Lower lobe of right lung (tissue), 2 donors: ENCODE results near the gene TMEM109. TPM values are rescaled to one million over a fixed set of nuclear protein-coding genes. Genes with fewer than 3 reads are reported as not detected.
A peak's percentile ranks its signal among the peaks of the same experiment; 100 is the strongest.

ENCODE experiments used
- ATAC-seq, 2 donors: fragments of 200-7000 bp; cut with Tn5 transposase; one replicate each; pipeline ENCODE4 v1.9.1; 2020 to 2022; ENCODE audit warnings: mild to moderate bottlenecking in 2 of 2, moderate library complexity in 2 of 2
- DNase-seq: peaks from one replicate; pipeline ENCODE4 v3.0.0-alpha.2; 2020
- H3K27ac ChIP-seq: fragments of 200-600 bp; one replicate; pipeline ENCODE4 v1.8.0; 2022
- H3K27me3 ChIP-seq: fragments of 200-600 bp; one replicate; pipeline ENCODE4 v1.8.0; 2022; ENCODE audit warnings: low read depth
- H3K36me3 ChIP-seq: fragments of 200-600 bp; one replicate; pipeline ENCODE4 v1.8.0; 2022; ENCODE audit warnings: mild to moderate bottlenecking
- H3K4me1 ChIP-seq: fragments of 200-600 bp; one replicate; pipeline ENCODE4 v1.8.0; 2022
- H3K4me3 ChIP-seq: fragments of 200-600 bp; one replicate; pipeline ENCODE4 v1.8.0; 2022; ENCODE audit warnings: mild to moderate bottlenecking
- H3K9me3 ChIP-seq: fragments of 200-600 bp; one replicate; pipeline ENCODE4 v1.8.0; 2022
- intact Hi-C: fragments of 100-400 bp; cut with DNase I; formaldehyde crosslinking; loops from one replicate; pipeline ENCODE4 v1.11.0; 2022
- total RNA-seq: library from RNA; stranded (reverse); fragmentation: NEBNext Ultra II Directional; extraction: Animal tissue kit (Norgen Biotek cat#: 25700); gene quantifications from one replicate; pipeline ENCODE4 v1.2.1, GENCODE V29; 2021
- TF ChIP-seq, protein P1 (sequence below): fragments of 200-600 bp; IDR thresholded peaks from one replicate; pipeline ENCODE4 v1.8.0; 2022; ENCODE audit warnings: antibody characterized with exemption, mild to moderate bottlenecking
- donor health status: DM: no; HTN: yes; CAD: no; lungs with severe emphysema.

TMEM109 gene
- total RNA-seq, 1 donor from 2014 or later = 142 TPM

GRCh38 chr11:60923326-60923725 lies 9.4 kb downstream of the TMEM109 start:
- no peak for DNase-seq
- Histone ChIP-seq H3K27me3 (peaks cover 20% of the 10 kb centered on the region), H3K36me3 (peaks cover 36% of the 10 kb centered on the region), H3K4me1 (peaks cover 36% of the 10 kb centered on the region), H3K27ac (no peak overlapping the region), H3K4me3 (no peak overlapping the region), H3K9me3 (no peaks in the 10 kb centered on the region)
- intact Hi-C loops = no loop called here
- no peak for ATAC-seq
- TF ChIP-seq, protein P1, sequence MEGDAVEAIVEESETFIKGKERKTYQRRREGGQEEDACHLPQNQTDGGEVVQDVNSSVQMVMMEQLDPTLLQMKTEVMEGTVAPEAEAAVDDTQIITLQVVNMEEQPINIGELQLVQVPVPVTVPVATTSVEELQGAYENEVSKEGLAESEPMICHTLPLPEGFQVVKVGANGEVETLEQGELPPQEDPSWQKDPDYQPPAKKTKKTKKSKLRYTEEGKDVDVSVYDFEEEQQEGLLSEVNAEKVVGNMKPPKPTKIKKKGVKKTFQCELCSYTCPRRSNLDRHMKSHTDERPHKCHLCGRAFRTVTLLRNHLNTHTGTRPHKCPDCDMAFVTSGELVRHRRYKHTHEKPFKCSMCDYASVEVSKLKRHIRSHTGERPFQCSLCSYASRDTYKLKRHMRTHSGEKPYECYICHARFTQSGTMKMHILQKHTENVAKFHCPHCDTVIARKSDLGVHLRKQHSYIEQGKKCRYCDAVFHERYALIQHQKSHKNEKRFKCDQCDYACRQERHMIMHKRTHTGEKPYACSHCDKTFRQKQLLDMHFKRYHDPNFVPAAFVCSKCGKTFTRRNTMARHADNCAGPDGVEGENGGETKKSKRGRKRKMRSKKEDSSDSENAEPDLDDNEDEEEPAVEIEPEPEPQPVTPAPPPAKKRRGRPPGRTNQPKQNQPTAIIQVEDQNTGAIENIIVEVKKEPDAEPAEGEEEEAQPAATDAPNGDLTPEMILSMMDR = no peak

DNA sequence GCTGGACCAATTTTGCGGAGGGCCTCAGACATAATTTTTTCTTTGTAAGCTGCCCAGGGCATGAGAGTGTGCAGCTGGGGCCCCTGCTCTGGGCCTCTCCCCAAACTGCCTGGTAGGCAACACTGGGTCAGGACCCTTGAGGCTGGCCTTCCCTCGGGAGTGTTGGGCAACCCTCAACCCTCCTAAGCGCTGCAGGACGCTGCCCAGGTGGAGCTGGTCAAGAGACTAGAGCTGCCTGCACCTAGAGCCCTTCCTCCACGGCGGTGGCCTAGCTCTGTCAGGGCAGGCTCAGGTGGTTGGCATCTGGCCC lies 9.8 kb downstream of the TMEM109 start:
- H3K27me3 ChIP-seq = peaks cover 20% of the 10 kb centered on the region
- peaks cover 36% of the 10 kb centered on the region for H3K36me3 ChIP-seq
- no peak overlapping the region for H3K27ac ChIP-seq
- H3K4me3 ChIP-seq = peak overlapping the region; percentile 64
- TF ChIP-seq, protein P1 = no peak
- peaks cover 32% of the 10 kb centered on the region for H3K4me1 ChIP-seq
- DNase-seq (no peak), ATAC-seq (no peak)
- intact Hi-C loops = no loop called here
- no peaks in the 10 kb centered on the region for H3K9me3 ChIP-seq

DNA sequence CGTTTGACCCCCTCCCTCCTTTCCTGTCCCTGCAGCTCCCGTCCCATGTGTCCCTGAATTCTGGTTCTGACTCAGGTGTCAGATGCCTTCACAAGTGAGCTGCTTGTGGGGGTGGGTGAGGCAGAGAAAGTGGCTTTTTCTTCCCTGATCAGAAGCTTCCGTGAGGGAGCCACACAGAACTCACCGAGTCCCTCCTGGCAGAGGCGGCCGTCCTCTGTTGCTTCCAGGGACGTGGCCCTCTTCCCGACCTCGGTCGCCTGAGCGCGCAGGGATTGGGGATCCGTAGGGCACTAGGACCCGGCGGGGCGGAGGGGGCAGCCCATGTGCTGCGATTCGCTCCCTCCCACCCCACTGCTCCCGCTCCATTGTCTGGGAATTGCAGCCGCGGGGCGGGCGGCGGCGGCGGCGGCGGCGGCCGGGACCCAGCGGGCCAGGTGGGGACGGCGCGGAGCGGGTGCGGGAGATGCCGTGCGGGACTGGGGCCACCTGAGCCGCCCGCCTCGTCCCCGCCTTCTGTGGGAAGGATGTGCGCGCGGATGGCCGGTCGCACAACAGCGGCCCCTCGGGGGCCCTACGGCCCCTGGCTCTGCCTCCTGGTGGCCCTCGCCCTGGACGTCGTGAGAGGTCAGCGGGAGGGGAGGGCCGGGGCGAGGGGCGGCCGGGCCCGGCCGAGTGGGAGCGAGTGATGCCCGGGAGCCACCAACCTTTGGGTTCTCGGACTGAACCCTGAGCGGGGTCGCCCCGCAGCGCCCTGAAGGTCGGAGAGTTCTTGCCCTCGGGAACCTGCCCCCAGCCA lies 10.3 kb downstream of the TMEM109 start, which contains the start of gene TMEM132A:
TMEM132A (plus strand) TSS at position 351 of the 796 bp plus-strand sequence; CDS start at position 525, 174 bp downstream.
- intact Hi-C loops = no loop called here

DNA sequence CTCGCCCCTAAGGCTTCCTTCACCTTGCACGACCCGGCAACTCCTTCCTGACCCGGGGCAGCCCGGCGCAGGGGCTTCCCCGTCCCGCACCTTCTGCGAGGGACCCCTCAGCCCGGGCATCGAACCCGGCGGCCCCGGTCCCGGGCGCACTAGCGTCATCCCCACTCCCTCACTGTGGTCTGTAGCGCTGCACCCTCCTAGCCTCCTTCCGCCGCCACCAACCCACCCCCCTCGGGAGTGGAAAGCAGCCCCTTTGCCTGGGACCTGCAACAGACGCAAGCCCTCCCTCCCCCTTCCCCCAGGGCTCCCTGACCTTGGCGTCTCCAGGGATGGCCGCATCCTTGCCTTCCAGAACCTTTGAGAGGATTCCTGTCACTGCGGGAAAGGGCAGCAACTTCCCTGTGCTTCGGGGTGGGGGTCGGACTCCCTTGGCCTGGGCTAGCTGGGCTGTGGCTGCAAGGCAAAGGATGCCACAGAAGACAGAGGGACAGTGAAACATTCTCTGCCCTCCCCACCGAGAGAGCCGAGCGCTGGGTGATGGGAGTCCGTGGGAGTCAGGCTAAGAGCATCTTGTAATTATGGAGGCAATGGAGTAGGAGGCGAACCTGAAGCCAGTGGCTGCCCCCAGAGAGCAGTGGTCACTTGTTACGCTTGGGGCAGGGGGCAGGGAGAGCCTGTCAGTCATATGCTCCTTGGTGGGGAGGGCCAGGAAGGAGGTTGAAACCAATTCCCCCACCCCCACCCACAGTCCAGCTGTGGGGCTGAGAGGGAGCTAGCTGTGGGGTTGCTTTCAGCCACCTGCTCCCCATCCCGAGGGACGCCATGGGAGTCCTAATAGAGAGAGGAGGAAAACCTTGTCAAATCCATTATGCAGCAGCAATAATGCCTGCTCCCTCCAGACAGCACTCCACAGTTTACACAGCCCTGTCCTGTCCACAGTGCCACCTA lies 11.2 kb downstream of the TMEM109 start:
- TF ChIP-seq, protein P1 = no peak
- ATAC-seq (peak; percentile 2), DNase-seq (no peak)
- intact Hi-C loops = no loop called here
- Histone ChIP-seq H3K36me3 (peaks cover 29% of the 10 kb centered on the region), H3K9me3 (no peaks in the 10 kb centered on the region), H3K4me1 (peaks cover 18% of the 10 kb centered on the region), H3K27me3 (peaks cover 20% of the 10 kb centered on the region), H3K4me3 (peak overlapping the region; percentile 64), H3K27ac (no peak overlapping the region)

More for the DNA sequence above, 10.3 kb downstream of the TMEM109 start, which contains the start of gene TMEM132A:
- Histone ChIP-seq H3K27me3 (peaks cover 20% of the 10 kb centered on the region), H3K4me3 (peak within 1 kb of the TSS; percentile 64), H3K4me1 (peaks cover 26% of the 10 kb centered on the region), H3K27ac (no peak within 1 kb of the TSS), H3K36me3 (peaks cover 36% of the 10 kb centered on the region), H3K9me3 (no peaks in the 10 kb centered on the region)
- TF ChIP-seq, protein P1 = no peak
- peak; percentile 75 for DNase-seq
- peak; percentile 78 to 88 for ATAC-seq

- TF ChIP-seq, protein P1 = no peak
- no peaks in the 10 kb centered on the region for H3K9me3 ChIP-seq
- intact Hi-C loops = no loop called here
- H3K27me3 ChIP-seq = peaks cover 20% of the 10 kb centered on the region
- peaks cover 18% of the 10 kb centered on the region for H3K4me1 ChIP-seq
- no peak for DNase-seq
- H3K27ac ChIP-seq = no peak overlapping the region
- H3K36me3 ChIP-seq = peaks cover 23% of the 10 kb centered on the region
- H3K4me3 ChIP-seq = no peak overlapping the region
- peak in 1 of 2 donors; percentile 29 for ATAC-seq
These were observed 11.9 kb downstream of the TMEM109 start for GRCh38 chr11:60925868-60926267.
